WERI-Rb-1 (cell line): ENCODE results near the gene DNAH8.

Source experiments
- DNase-seq: peaks from one replicate; pipeline ENCODE4 v3.0.0-alpha.2; 2020
- H3K27ac ChIP-seq: fragments of 250-450 bp; sonication (Bioruptor Pico); 2 replicates; pipeline ENCODE4 v1.5.1; 2020; ENCODE audit warnings: mild to moderate bottlenecking, moderate library complexity
- H3K27me3 ChIP-seq: fragments of 250-450 bp; sonication (Bioruptor Pico); 2 replicates; pipeline ENCODE4 v1.5.1; 2021; ENCODE audit warnings: mild to moderate bottlenecking, low read depth, moderate library complexity; ENCODE audit not compliant: insufficient read depth, severe bottlenecking
- H3K36me3 ChIP-seq: fragments of 250-450 bp; sonication (Bioruptor Pico); 2 replicates; pipeline ENCODE4 v1.5.1; 2020; ENCODE audit warnings: mild to moderate bottlenecking, moderate library complexity
- H3K4me3 ChIP-seq: 2 replicates; pipeline ENCODE4 v1.5.1; 2011; ENCODE audit warnings: low read depth, mild to moderate bottlenecking, control low read depth, low read length
- H3K9me3 ChIP-seq: fragments of 250-450 bp; sonication (Bioruptor Pico); 2 replicates; pipeline ENCODE4 v1.5.1; 2021; ENCODE audit warnings: mild to moderate bottlenecking, moderate library complexity; ENCODE audit not compliant: severe bottlenecking
- CTCF ChIP-seq: IDR thresholded peaks from 2 replicates; pipeline ENCODE4 v1.5.1; 2011; ENCODE audit warnings: low read depth, mild to moderate bottlenecking, control low read depth, inconsistent platforms, low read length

The DNAH8 gene

GRCh38 chr6:38976801-38977500, 261.8 kb downstream of the DNAH8 start:
- DNase-seq: no peak
- no peaks in the 10 kb centered on the region for H3K36me3 ChIP-seq
- TF ChIP-seq CTCF: no peak
- no peak overlapping the region for H3K27ac ChIP-seq
- no peak overlapping the region for H3K4me3 ChIP-seq
- H3K27me3 ChIP-seq: no peaks in the 10 kb centered on the region
- H3K9me3 ChIP-seq: no peaks in the 10 kb centered on the region

DNA sequence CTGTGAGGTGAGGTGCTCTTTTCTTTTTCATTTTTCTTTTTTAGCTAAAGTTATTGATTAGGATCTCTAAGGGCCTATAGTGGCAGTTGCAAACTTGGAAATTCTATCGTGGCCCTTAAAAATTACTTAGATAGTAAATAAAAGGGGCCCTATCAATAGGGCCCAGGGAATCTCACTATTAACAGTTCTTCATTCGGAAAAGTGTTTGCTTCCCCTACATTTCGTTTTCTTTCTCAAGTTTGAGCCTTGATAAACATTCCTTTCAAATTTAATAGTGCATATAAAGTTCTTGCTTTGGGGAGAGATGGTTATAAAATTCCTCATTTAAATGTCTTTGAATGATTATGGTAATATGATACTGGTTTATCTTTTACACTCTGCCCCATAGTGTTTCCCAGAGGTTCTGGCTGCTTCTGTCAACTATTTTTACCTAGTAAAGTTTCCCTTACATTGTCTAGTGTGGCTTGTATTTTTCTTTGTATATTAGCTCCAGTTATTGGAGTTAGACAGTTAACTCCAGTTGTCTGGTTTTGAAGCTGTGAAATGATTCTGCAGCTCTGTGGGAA, 263.1 kb downstream of the DNAH8 start:
- Histone ChIP-seq H3K27me3 (no peaks in the 10 kb centered on the region), H3K27ac (no peak overlapping the region), H3K36me3 (no peaks in the 10 kb centered on the region), H3K4me3 (no peak overlapping the region), H3K9me3 (no peaks in the 10 kb centered on the region)
- no peak for TF ChIP-seq CTCF
- no peak for DNase-seq

DNA sequence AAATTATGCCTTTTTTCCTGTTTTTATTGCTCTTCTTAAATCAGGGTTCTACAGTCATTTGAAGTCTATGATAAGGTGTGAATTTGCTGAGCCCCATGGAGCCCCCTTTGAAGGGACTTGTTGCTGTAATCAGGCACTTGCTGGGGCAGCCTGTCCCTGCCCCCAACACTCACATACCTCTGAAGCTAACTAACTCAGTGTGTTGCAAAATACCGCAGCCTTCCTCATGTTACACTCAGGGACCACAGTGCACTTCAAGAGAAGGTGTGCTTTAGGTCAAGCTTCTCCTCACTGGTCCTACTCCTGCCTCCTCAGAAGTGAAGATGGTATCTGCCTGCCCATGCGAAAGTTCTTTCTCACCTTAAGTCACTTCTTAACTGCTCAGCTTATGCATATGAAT, 267.4 kb downstream of the DNAH8 start:
- no peak for DNase-seq
- Histone ChIP-seq H3K36me3 (no peaks in the 10 kb centered on the region), H3K9me3 (no peaks in the 10 kb centered on the region), H3K4me3 (no peak overlapping the region), H3K27ac (no peak overlapping the region), H3K27me3 (no peaks in the 10 kb centered on the region)
- no peak for TF ChIP-seq CTCF

- Histone ChIP-seq H3K27me3 (no peaks in the 10 kb centered on the region), H3K27ac (no peak overlapping the region), H3K36me3 (no peaks in the 10 kb centered on the region), H3K4me3 (no peak overlapping the region), H3K9me3 (no peaks in the 10 kb centered on the region)
- no peak for DNase-seq
- TF ChIP-seq CTCF: no peak
Observed at GRCh38 chr6:38984723-38985122, 269.6 kb downstream of the DNAH8 start.

DNA sequence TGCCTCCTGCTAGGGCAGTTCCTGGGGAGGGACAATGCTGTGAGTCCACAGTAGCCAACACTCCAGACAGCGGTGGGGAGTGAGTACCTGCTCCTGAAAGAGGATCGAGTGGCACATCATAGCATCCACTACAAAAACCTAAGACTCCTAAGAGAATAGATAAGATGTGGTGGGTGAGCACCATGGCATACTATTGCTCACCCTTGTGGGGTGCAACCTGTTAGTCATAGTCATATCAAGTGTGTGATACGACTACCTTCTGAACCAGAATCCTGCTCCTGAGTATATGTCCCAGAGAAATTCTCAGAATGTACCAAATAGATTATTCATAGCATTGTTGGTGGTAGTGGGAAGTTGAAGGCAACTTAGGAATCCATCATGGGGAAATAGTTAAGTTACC, 270.7 kb downstream of the DNAH8 start:
- TF ChIP-seq CTCF: no peak
- H3K27ac ChIP-seq: no peak overlapping the region
- no peaks in the 10 kb centered on the region for H3K27me3 ChIP-seq
- H3K36me3 ChIP-seq: no peaks in the 10 kb centered on the region
- no peaks in the 10 kb centered on the region for H3K9me3 ChIP-seq
- no peak overlapping the region for H3K4me3 ChIP-seq
- DNase-seq: no peak

DNA sequence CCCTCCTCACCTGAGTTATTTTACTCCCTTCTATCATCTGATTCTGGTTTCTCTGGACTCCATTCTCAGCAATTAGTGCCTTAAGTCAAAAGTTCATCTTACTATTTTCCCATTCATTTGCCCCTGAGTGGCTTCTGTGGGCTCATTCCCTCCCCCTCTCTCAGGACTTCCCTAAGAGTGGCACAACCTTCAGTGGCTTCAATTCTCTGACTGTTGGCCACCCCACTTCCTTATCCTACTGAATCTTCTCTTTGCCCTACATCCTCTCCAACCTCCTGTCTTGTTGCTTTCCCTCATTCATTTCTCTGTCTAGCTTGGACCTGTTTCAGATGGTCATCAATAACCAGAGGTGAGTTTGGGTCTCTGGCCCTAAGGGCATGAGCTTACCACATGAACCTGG, 272.4 kb downstream of the DNAH8 start:
- H3K4me3 ChIP-seq: no peak overlapping the region
- no peaks in the 10 kb centered on the region for H3K9me3 ChIP-seq
- H3K27me3 ChIP-seq: no peaks in the 10 kb centered on the region
- H3K27ac ChIP-seq: no peak overlapping the region
- no peaks in the 10 kb centered on the region for H3K36me3 ChIP-seq
- DNase-seq: no peak
- no peak for TF ChIP-seq CTCF
